K562 (cell line): Measurements from ENCODE around the gene USP4.

Experiments used
- BRF2 ChIP-seq: IDR thresholded peaks from 3 replicates; pipeline ENCODE4 v1.6.1; 2011; ENCODE audit warnings: borderline replicate concordance, mild to moderate bottlenecking; ENCODE audit not compliant: insufficient read length, insufficient read depth
- CC2D1A ChIP-seq: fragments of 450-650 bp; IDR thresholded peaks from 2 replicates; pipeline ENCODE4 v1.6.1; 2017; ENCODE audit warnings: mild to moderate bottlenecking
- CHD1 ChIP-seq: fragments of 200-600 bp; sonication (generic); IDR thresholded peaks from one replicate; pipeline ENCODE4 v1.6.1; 2012; ENCODE audit warnings: mild to moderate bottlenecking, moderate library complexity, low read length, inconsistent platforms
- EZH2 ChIP-seq: IDR thresholded peaks from 2 replicates; pipeline ENCODE4 v1.6.1; 2012; ENCODE audit warnings: low read depth, mild to moderate bottlenecking, inconsistent platforms, low read length, borderline replicate concordance
- MAX ChIP-seq: sonication (generic); formaldehyde crosslinking; IDR thresholded peaks from 2 replicates; pipeline ENCODE4 v1.9.0; 2022; ENCODE audit warnings: mild to moderate bottlenecking, missing genetic modification reagents
- MXD1 ChIP-seq: fragments of 250-450 bp; sonication (Bioruptor Pico); IDR thresholded peaks from 2 replicates; pipeline ENCODE4 v1.8.0; 2021; ENCODE audit warnings: borderline replicate concordance, mild to moderate bottlenecking, moderate library complexity; ENCODE audit not compliant: poor library complexity, severe bottlenecking
- NR3C1 ChIP-seq: sonication (generic); formaldehyde crosslinking; IDR thresholded peaks from 2 replicates; pipeline ENCODE4 v1.8.1; 2022; ENCODE audit warnings: missing genetic modification reagents
- RBM34 ChIP-seq: fragments of 200-400 bp; formaldehyde crosslinking; IDR thresholded peaks from 2 replicates; pipeline ENCODE4 v1.6.1; 2018; ENCODE audit warnings: low read length, borderline replicate concordance; ENCODE audit not compliant: insufficient read depth
- ZBTB34 ChIP-seq: fragments of 250-450 bp; sonication (Bioruptor Pico); IDR thresholded peaks from 2 replicates; pipeline ENCODE4 v1.8.0; 2021; ENCODE audit warnings: mild to moderate bottlenecking, moderate library complexity
- ZNF175 ChIP-seq: fragments of 200-800 bp; sonication (Bioruptor generic); IDR thresholded peaks from 2 replicates; pipeline ENCODE4 v1.6.1; 2016; ENCODE audit warnings: low read depth, mild to moderate bottlenecking, missing genetic modification characterization, missing compliant biosample characterization
- TF ChIP-seq, protein P1 (sequence below), 3 experiments: IDR thresholded peaks in 2 of 3; conservative IDR thresholded peaks in 1 of 3; 2 replicates each; pipeline ENCODE4 v1.5.1; 2011 to 2012; ENCODE audit warnings: low read length in 3 of 3, mild to moderate bottlenecking in 3 of 3, control low read depth in 2 of 3, improper control_type of control experiment in 1 of 3, inconsistent platforms in 1 of 3, low read depth in 1 of 3, mixed read lengths in 1 of 3, moderate library complexity in 1 of 3; ENCODE audit not compliant: insufficient read depth in 2 of 3

DNA sequence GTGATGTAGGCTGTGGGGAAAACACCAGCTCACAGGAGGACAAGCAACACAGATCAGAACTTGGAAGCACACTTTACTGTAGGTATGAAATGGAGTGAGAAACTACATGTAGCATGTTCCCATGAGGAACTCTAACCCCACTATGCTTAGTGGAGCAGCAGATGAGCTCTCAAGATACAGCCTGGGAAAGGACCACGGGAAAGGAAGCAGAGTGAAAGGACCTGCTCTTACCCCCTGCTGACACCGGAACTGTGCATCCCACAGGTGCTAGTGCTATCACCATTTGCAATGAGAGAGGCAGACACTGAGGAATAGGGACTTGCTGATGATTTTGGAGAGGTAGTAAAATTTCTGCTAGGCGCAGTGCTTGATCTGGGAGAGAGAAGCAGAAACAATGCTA, 28.6 kb downstream of the USP4 start:
- TF ChIP-seq CC2D1A (no peak), MXD1 (no peak), NR3C1 (CRISPR knock-in tag) (no peak), EZH2 (no peak), ZBTB34 (no peak), MAX (CRISPR knock-in tag) (no peak), BRF2 (no peak), CHD1 (no peak), ZNF175 (CRISPR knock-in tag) (no peak), RBM34 (no peak)
- TF ChIP-seq, protein P1, sequence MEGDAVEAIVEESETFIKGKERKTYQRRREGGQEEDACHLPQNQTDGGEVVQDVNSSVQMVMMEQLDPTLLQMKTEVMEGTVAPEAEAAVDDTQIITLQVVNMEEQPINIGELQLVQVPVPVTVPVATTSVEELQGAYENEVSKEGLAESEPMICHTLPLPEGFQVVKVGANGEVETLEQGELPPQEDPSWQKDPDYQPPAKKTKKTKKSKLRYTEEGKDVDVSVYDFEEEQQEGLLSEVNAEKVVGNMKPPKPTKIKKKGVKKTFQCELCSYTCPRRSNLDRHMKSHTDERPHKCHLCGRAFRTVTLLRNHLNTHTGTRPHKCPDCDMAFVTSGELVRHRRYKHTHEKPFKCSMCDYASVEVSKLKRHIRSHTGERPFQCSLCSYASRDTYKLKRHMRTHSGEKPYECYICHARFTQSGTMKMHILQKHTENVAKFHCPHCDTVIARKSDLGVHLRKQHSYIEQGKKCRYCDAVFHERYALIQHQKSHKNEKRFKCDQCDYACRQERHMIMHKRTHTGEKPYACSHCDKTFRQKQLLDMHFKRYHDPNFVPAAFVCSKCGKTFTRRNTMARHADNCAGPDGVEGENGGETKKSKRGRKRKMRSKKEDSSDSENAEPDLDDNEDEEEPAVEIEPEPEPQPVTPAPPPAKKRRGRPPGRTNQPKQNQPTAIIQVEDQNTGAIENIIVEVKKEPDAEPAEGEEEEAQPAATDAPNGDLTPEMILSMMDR (IDR thresholded peaks at IDR 0.05 in 2 of 3, conservative IDR thresholded peaks at IDR 0.05 in 1 of 3; ENCODE audit: insufficient read depth in 2 of 3, low read depth in 1 of 3, low read length in 3 of 3), result no peak
